GM20431 (cell line): ENCODE measurements around the gene TMC8.

ENCODE experiments used
- in situ Hi-C: fragments of 300-500 bp; cut with MseI, MboI; formaldehyde crosslinking; loops from one replicate; pipeline ENCODE4 v1.15.0; 2020; ENCODE audit warnings: low sequenced_read_pairs; ENCODE audit not compliant: unreplicated experiment

Gene TMC8

DNA sequence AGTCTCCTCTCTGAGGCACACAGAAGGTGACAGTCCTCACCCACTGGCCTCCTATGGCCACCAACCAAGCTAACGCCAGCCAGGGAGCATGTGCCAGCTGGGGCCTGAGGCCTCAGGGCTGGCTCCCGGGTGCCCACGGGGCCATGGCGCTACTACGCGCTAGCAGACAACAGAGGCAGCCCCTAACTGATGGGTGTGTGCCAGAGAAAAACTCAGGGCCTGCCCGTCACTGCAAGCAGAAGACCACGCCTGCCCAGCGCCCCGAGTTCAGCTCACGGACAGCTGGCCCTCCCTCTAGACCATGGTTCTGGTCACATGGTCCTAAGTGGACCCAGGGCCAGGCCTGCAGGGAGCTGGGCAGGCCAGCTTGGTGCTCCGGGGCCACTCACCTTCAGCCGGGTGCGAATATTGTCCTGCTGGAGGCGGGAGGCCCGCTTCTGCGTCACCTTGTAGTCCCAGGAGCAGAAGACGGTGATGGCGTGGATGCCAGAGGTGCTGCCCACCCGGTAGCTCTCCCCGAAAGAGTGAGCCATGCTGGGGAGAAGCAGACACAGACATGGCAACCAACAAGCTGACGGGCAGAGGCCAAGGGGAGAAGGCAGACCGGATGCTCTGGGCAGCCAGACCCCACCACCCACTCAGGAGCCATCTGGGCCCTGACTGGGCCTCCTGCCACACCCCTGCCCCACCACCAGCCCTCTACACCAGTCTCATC is 8.2 kb upstream of the TMC8 start:
- in situ Hi-C loops, result no loop called here

DNA sequence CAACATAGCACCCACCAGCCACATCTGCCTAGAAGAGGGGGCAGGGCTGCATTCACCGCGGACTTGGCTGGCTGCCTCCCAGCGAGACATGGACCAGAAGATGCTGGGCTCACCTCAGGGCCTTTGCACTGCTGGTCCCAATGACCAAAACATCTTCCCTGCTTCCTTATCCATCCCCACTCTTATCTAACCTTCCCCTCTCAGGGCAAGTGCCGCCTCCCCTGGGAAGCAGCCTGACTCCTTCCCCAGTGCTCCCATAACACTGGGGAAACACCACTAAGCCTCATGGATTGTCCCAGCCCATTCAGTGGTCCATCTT is 7.7 kb upstream of the TMC8 start:
- in situ Hi-C loops, result no loop called here

GRCh38 chr17:78123258-78123929 is 7.2 kb upstream of the TMC8 start:
- in situ Hi-C loops, result no loop called here

- in situ Hi-C loops, result no loop called here
Observed at GRCh38 chr17:78124081-78124835, 6.3 kb upstream of the TMC8 start.

DNA sequence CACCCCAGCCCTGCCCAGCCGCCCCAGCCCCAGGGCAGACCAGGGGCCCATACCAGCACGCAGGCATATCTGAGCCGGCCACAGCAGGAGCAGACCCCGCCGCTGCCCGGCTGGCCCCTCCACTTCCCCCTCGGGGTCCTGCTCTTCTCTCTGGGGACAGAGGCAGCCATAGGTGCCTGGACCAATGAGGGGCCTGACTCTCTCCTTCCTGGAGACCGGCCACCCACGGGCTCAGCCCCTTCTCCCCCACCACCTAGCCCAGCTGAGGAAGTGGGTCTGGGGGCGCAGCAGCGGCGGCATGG is 5.8 kb upstream of the TMC8 start:
- in situ Hi-C loops, result no loop called here

DNA sequence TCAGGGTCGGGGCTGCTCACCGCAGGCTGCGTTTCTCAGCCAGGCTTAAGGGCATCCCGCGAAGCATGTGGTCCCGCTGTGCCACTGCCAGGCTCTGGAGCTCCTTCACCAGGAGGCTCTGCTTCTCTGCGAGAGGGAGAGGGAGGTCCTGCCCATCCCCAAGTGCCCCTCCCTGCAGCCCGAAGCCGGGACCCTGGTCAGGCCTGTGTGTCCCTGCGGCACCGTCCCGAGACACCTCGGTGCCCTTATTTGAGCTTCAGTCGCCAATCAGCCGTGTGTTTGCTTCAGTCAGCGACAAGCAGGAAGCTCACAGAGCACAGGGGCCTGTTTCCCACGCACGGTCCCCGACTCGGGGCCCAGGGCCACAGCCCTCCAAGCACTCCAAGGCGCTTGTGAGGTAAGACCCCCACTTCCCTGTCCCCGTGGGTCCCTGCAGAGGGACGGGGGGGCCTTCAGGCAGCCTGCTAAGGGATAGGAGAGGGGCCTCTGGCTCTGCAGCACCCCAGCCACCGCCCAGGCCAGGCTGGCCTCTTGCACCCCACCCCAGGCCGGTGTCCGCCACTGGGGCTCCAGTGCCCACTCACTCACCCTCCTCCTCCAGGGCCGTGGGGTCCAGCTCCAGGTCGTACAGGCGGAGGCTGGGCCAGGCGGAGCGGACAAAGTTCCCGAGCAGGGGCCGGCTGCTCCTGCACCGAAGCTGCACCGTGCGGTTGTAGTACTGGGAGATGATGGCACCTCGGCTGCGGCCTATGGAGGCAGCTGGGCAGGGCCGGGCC is 5.2 kb upstream of the TMC8 start:
- in situ Hi-C loops, result no loop called here

GRCh38 chr17:78125976-78126894 is 4.3 kb upstream of the TMC8 start:
- in situ Hi-C loops, result no loop called here

DNA sequence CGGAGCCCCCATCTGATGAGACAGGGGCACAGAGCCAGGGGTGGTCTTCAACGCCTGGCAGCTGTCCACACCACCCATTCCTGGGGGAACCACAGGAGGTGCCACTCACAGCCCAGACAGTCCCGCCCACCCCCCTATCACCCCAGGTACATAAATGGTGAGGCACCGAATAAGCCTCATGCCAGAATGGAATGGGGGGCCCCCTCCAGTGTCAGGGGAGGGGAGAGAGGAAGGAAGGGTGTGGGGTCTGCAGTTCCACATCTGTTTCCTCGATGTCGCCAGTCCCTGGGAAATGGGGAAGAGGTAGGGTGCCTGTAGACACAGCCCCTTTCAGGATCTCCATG is 3.7 kb upstream of the TMC8 start:
- in situ Hi-C loops, result no loop called here

DNA sequence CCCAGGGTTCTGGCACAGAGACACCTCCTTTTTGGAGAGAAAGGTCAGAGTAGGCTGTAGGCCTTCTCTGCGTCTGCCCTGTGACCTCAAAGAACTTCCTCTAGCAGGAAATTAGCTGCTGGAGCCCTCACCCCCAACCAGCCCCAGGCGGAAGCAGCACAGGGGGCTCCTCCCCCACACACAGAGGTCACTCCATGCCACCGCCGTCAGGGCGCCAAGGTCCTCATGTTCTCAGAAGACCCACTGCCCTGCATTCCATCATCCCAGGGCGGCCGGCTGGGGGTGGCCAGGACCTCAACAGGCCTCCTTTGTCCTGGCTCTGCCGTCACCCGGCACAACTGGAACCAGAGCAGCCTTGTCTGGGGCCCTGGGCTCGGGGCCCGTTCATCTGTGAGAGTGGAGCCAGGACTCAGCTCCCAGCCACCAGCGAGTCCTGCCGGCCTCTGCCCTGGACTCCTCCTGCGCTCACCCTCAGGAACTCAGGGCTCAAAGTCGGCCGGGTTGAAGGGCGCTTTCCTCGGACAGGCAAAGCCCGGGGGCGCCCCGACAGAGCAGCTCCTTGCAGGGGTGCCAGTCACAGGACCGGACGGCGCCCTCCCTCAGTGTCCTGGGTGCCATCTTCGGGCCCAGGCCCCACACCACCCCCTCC is 3.2 kb upstream of the TMC8 start:
- in situ Hi-C loops, result no loop called here

DNA sequence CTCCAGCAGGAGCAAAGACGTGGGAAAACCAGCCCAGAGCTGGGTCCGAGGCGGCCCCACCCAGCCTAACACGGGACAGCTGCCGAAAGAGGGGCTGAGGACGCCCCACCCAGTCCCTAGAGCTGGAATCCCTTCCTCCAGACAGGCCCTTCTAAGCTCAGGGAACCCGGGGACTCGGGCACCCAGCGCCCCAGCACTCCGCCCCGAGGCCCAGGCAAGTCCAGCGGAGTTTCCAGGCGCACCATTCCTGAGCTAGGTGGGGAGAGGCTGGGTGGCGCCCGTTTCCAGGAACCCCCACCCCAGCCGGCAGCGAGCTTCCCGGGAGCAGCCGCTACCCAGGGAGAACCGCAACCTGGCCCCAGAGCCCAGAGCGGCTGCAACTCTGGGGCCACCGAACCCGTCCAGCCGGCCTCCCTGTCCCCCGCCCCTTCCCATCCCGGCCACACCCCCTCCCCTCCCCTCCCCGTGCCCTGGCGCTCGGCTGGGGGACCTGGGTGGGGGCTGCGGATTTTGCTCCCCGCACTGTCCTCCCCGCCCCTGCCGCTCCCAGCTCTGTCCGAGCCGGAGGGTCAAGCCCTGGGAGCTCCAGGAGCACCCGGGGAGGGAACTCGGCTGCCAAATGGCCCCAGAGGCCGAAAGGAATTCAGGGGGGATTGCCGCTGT is 2.6 kb upstream of the TMC8 start:
- in situ Hi-C loops, result no loop called here

GRCh38 chr17:78128551-78129350 is 1.8 kb upstream of the TMC8 start, which contains the start of gene TMC6:
TMC6 (minus strand) TSS chr17:78128755; CDS start chr17:78126832, 1,923 bp downstream.
- in situ Hi-C loops, result no loop called here

GRCh38 chr17:78129351-78130089 is 1.1 kb upstream of the TMC8 start:
- in situ Hi-C loops, result no loop called here

GRCh38 chr17:78130090-78130436 is 508 bp upstream of the TMC8 start:
- in situ Hi-C loops, result no loop called here

DNA sequence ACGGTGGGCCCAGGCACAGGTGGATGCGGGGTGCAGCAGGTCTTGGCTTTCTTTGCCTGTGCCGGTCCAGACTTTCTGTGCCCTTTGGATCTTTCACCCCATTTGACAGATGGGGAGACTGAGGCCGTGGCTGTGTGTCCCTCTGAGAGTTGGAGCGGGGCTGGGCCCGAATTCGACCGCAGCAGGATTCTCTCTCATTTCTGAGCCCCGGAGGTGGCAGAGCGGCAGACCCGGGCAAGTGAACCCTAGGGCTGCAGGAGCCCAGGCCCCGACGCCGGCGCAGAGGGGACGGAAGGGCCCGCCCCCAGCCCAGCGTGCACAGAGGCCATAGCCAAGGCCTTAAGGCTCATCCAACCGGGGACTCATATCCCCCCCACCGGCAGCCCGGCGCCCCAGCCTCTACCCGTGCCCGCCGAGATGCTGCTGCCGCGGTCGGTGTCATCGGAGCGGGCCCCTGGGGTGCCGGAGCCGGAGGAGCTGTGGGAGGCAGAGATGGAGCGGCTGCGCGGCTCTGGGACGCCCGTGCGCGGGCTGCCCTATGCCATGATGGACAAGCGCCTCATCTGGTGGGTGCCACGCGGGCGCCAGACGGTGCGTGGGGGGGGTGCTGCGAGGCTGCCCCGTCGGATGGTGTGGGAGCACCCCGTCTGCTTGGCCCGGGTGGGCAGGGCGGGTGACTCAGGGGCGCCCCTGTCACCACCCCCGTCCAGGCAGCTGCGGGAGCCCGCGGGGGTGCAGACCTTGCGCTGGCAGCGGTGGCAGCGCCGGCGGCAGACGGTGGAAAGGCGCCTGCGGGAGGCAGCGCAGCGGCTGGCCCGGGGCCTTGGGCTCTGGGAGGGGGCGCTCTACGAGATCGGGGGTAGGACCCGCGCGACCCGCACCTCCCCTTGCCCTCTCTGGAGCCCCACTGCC is 857 bp downstream of the TMC8 start:
- in situ Hi-C loops, result no loop called here

DNA sequence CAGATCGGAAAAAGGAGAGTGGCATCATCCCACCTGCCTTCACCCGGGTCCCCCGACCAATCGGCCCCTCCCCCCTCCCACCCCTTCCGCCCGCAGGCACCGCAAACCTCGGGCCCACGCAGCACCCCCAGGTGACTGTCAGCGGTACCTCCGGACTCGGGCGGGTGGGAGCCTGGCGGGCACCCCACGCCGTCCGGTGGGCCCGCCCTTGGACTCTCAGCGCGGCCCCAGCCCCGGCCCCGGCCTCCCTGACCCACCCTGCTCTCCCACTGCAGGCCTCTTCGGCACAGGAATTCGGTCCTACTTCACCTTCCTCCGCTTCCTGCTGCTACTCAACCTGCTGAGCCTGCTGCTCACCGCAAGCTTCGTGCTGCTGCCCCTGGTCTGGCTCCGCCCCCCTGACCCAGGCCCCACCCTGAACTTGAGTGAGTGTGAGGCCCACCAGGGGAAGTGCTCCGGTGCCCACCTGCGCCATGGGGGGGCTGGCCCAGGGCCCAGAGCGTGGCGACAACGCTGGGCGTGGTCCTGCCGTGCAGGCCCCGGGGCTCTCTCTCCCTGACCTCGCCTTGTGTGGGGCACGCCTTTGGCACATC is 1.6 kb downstream of the TMC8 start:
- in situ Hi-C loops, result no loop called here

DNA sequence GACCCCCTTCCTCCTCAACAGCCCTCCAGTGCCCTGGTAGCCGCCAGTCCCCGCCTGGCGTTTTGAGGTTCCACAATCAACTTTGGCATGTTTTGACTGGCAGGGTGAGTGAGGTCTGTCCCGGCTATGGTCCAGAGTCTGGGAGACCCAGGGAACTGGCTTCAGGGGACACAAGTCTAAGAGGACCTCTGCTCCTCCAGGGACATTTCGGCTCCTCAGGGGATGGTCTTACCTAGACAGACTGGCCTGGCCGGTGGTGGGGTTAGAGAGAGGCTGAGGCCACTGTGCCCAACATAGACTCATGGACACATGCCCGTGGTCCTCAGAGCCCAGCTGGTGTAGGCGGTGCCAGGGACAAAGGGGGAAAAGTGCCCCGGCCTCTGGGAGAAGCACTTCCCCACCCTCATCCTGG is 2.2 kb downstream of the TMC8 start:
- in situ Hi-C loops, result no loop called here
